Right kidney (tissue), 1 donor: ENCODE results near the gene CDH4.
"Not testable (repeated sequence)": the region's sequence is repeated elsewhere in the genome, so short reads cannot be mapped to it uniquely, and the experiment has no call there.

Experiments
- DNase-seq: peaks from one replicate; pipeline ENCODE4 v3.0.0-alpha.2; 2016

CDH4 gene

GRCh38 chr20:61387204-61387953 is 135.3 kb downstream of the CDH4 start:
- DNase-seq, result no peak

GRCh38 chr20:61387954-61388348 is 135.9 kb downstream of the CDH4 start:
- DNase-seq, result no peak

- DNase-seq, result no peak
Measured at GRCh38 chr20:61389077-61389476, 137.0 kb downstream of the CDH4 start.

GRCh38 chr20:61391185-61391584 is 139.1 kb downstream of the CDH4 start:
- DNase-seq, result no peak

- DNase-seq, result no peak
Measured at GRCh38 chr20:61391812-61392520, 139.9 kb downstream of the CDH4 start.

GRCh38 chr20:61394088-61394799 is 142.2 kb downstream of the CDH4 start:
- DNase-seq, result no peak

- DNase-seq, result no peak
Measured at GRCh38 chr20:61396262-61396848, 144.3 kb downstream of the CDH4 start.

GRCh38 chr20:61397146-61397545 is 145.1 kb downstream of the CDH4 start:
- DNase-seq, result no peak

GRCh38 chr20:61397790-61398189 is 145.7 kb downstream of the CDH4 start:
- DNase-seq, result no peak

- no peak for DNase-seq
Measured at GRCh38 chr20:61399433-61399832, 147.4 kb downstream of the CDH4 start.

- DNase-seq, result no peak
Measured at GRCh38 chr20:61400499-61400898, 148.4 kb downstream of the CDH4 start.

GRCh38 chr20:61404303-61404702 is 152.2 kb downstream of the CDH4 start:
- no peak for DNase-seq

- no peak for DNase-seq
Measured at GRCh38 chr20:61405007-61405406, 152.9 kb downstream of the CDH4 start.

GRCh38 chr20:61406773-61407172 is 154.7 kb downstream of the CDH4 start:
- DNase-seq, result not testable (repeated sequence)

GRCh38 chr20:61407561-61407960 is 155.5 kb downstream of the CDH4 start:
- no peak for DNase-seq

GRCh38 chr20:61408951-61409740 is 157.1 kb downstream of the CDH4 start:
- no peak for DNase-seq

- DNase-seq, result no peak
Measured at GRCh38 chr20:61411743-61412142, 159.7 kb downstream of the CDH4 start.

GRCh38 chr20:61413752-61414151 is 161.7 kb downstream of the CDH4 start:
- DNase-seq, result no peak

GRCh38 chr20:61414455-61414991 is 162.5 kb downstream of the CDH4 start:
- DNase-seq, result no peak

- DNase-seq, result no peak
Measured at GRCh38 chr20:61416546-61416945, 164.5 kb downstream of the CDH4 start.

GRCh38 chr20:61417221-61417941 is 165.3 kb downstream of the CDH4 start:
- DNase-seq, result no peak
